Activated T-cell treated with anti-CD3 and anti-CD28 coated beads, Interleukin-2, amount 50 U/mL, for 4 hours (primary cell): ENCODE results near the gene KYAT1. TPM values are rescaled to one million over a fixed set of nuclear protein-coding genes. Genes with fewer than 3 reads are reported as not detected.

ENCODE experiments used
- ATAC-seq, 2 donors: fragments of 200-7000 bp; cut with Tn5 transposase; one replicate each; pipeline ENCODE4 v1.10.0; 2021
- DNase-seq: peaks from one replicate; pipeline ENCODE4 v3.0.0-alpha.2; 2020
- H3K27me3 Mint-ChIP-seq: one replicate; pipeline ENCODE4 v1.8.0; 2021; ENCODE audit warnings: low read depth, mixed read lengths
- H3K36me3 Mint-ChIP-seq: one replicate; pipeline ENCODE4 v1.8.0; 2022; ENCODE audit warnings: mixed read lengths; ENCODE audit not compliant: insufficient read depth
- H3K4me1 Mint-ChIP-seq: one replicate; pipeline ENCODE4 v1.8.0; 2021; ENCODE audit warnings: low read depth, mixed read lengths
- H3K4me3 Mint-ChIP-seq: one replicate; pipeline ENCODE4 v1.8.0; 2021; ENCODE audit warnings: mild to moderate bottlenecking, moderate library complexity, mixed read lengths
- H3K9me3 Mint-ChIP-seq: one replicate; pipeline ENCODE4 v1.8.0; 2021; ENCODE audit warnings: mixed read lengths
- total RNA-seq, 3 donors: library from RNA; stranded (reverse); gene quantifications; one replicate each; pipeline ENCODE4 v1.2.1, GENCODE V29; 2021

The KYAT1 gene
- total RNA-seq, 3 donors from 2014 or later = 4.7 to 5.6 (median 4.8) TPM

DNA sequence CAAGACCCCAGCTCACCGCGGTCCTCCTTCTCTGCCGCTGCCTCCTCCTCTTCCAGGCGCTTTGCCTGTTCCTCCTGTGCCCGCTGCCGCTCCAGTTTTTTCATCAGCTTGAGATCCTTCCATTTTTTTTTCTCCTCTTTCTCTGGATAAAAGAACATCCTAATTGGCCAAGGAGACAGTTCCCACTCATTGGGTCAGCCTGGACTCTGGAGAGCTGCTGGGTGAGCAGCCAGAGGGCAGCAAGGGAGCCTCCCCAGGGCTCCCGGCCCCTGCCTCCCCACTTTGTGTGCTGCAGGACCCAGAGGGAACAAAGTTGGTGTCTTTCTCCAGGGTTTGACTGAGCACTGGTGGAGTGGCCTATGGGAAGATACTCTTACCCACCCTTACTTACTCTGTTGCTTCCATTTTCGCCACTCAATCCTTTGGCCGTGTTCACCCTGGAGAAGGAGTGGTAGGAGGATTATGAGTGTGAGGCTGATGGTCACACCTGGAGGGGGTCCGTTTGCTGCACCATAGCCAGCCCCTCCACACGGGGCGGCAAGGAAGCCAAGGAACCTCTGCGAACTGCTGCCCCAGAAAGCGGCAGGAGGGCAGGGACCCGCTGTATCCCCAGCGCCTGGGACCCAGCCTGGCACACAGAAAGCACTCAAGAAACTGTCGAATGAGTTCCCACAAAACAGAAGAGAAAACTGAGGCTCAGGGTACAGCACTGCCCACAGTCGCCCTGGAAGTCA is 52.9 kb downstream of the KYAT1 start:
- H3K4me1 Mint-ChIP-seq = peaks cover 23% of the 10 kb centered on the region
- peaks cover 21% of the 10 kb centered on the region for H3K36me3 Mint-ChIP-seq
- peak overlapping the region; percentile 95 for H3K4me3 Mint-ChIP-seq
- H3K27me3 Mint-ChIP-seq = no peaks in the 10 kb centered on the region
- ATAC-seq = peak in 1 of 2 donors; percentile 20
- no peak for DNase-seq
- no peaks in the 10 kb centered on the region for H3K9me3 Mint-ChIP-seq

DNA sequence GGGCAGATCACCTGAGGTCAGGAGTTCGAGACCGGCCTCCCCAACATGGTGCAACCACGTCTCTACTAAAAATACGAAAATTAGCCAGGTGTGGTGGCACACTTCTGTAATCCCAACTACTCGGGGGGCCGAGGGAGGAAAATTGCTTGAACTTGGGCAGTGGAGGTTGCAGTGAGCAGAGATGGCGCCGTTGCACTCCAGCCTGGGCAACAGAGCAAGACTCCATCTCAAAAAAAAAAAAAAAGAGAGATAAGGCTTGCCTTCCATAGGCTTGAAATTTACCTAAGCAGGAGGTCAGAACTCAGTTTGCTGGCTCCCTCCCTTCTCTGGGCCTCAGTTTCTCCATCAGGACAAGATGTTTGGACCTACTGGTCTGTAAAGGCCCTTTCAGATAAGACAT is 53.5 kb downstream of the KYAT1 start:
- H3K27me3 Mint-ChIP-seq = no peaks in the 10 kb centered on the region
- H3K36me3 Mint-ChIP-seq = peaks cover 21% of the 10 kb centered on the region
- H3K4me1 Mint-ChIP-seq = peaks cover 23% of the 10 kb centered on the region
- peak overlapping the region; percentile 95 for H3K4me3 Mint-ChIP-seq
- DNase-seq (no peak), ATAC-seq (no peak)
- H3K9me3 Mint-ChIP-seq = no peaks in the 10 kb centered on the region

DNA sequence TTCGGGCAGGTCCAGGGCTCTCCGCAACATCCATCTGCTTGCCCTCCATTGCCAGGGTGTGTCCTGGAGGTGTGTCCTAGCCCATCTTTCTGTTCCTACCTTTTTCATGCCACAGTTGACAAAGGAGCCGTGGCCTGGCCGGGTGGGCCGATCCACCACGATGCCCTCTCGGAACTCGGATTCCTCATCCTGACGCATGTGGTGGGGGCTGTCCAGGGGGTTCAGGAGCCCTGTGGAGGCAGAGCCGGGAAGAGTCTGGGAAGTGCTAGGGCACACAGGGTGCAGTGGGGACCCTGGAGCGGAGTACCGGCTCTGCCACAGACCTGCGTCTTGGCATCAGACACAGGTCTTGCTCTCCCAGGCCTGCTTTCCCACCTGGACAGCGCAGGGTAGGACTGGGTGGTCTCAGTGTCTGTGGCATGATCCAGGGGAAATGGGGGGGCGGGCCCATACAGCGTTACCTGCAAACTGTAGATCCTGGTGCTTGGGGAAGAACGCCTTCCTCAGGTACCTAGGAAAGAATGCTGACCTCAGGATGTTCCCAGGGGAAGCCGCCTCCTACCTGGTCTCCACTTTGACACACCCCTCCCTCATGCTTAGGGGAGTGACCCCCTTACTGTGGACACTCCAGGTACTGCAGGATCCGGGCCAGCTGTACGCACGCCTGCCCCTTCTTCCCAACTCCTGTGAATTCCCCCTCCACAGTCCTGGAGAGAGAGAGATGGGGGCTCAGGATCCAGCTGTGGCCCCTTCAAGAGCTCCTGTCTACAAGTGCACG is 55.6 kb downstream of the KYAT1 start:
- Mint-ChIP-seq H3K9me3 (no peaks in the 10 kb centered on the region), H3K4me3 (no peak overlapping the region), H3K36me3 (peaks cover 29% of the 10 kb centered on the region), H3K4me1 (peaks cover 25% of the 10 kb centered on the region), H3K27me3 (no peaks in the 10 kb centered on the region)
- DNase-seq = no peak
- ATAC-seq = no peak

DNA sequence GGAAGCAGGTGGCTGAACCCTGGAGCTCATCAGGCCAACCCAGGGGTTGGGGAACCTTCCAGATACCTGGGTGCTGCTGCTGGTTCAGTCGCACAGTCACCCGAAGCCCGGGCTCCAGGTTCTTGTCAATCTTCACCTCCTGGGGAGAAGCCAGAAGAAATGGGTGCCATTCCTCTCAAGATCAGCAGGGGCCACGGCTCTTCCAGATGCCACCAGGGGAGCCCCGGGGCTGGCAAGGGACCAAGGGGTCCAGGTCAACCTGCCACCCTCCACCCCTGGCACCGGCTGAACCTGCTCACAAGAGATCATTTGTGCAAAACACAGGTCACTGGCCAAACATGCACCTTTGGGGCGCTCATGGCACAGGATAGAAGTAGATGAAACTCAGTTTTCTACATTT is 56.8 kb downstream of the KYAT1 start:
- no peak for DNase-seq
- no peak overlapping the region for H3K4me3 Mint-ChIP-seq
- H3K36me3 Mint-ChIP-seq = peaks cover 31% of the 10 kb centered on the region
- no peaks in the 10 kb centered on the region for H3K9me3 Mint-ChIP-seq
- peaks cover 23% of the 10 kb centered on the region for H3K4me1 Mint-ChIP-seq
- ATAC-seq = no peak
- no peaks in the 10 kb centered on the region for H3K27me3 Mint-ChIP-seq

DNA sequence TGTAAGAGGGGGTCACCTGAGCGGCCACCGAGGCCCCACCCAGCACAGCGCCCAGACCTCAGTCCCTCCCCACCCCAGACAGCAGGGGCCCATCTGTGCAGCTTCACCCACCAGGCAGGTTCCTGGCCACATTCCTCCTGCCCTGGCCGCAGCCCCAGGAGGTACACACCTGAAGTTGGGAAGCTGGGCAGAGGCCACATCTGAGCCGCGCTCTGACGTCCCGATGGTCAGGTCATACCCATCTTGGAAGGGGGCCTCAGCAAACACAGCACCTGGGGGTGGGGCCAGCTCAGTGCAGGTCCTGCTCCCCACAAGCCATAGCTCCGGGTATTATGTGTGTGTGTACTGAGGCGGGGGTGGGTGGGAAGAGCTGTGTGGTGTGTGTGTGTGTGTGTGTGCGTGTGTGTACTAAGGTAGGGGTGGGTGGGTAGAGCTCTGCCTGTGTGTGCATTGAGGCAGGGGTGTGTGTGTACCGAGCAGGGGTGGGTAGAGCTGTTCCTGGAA is 57.8 kb downstream of the KYAT1 start:
- DNase-seq = no peak
- no peak overlapping the region for H3K4me3 Mint-ChIP-seq

DNA sequence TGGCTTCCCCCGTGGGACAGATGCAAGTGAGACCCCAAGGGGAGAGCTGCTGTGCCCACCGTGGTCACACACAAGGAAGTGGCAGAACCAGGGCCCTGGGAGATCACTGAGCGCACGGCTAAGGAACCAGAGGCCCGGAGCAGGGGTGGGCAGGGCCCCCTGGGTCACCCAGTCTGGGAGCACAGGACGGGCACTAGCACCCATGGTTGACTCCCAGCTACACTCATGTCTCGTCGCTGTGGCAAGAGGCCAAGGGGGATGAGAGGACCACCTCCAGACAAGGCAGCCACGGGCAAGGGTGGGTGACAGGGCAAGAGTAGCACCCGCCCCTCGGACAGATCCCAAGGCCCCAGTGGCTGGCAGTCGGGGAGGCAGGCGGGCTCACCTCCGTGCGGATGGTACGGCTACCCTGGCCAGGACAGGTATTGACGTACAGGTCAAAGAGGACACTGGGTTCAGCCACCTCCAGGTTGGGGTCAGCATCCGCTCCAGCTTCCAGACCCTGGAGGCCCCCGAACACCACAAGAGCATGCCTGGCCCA is 58.3 kb downstream of the KYAT1 start:
- H3K36me3 Mint-ChIP-seq = peaks cover 26% of the 10 kb centered on the region
- H3K9me3 Mint-ChIP-seq = no peaks in the 10 kb centered on the region
- H3K27me3 Mint-ChIP-seq = no peaks in the 10 kb centered on the region
- no peak overlapping the region for H3K4me3 Mint-ChIP-seq
- peaks cover 23% of the 10 kb centered on the region for H3K4me1 Mint-ChIP-seq
- DNase-seq = no peak
- no peak for ATAC-seq

More for the DNA sequence above, 57.8 kb downstream of the KYAT1 start:
- H3K9me3 Mint-ChIP-seq = no peaks in the 10 kb centered on the region
- H3K27me3 Mint-ChIP-seq = no peaks in the 10 kb centered on the region
- H3K36me3 Mint-ChIP-seq = peaks cover 29% of the 10 kb centered on the region
- peaks cover 28% of the 10 kb centered on the region for H3K4me1 Mint-ChIP-seq
- no peak for ATAC-seq

DNA sequence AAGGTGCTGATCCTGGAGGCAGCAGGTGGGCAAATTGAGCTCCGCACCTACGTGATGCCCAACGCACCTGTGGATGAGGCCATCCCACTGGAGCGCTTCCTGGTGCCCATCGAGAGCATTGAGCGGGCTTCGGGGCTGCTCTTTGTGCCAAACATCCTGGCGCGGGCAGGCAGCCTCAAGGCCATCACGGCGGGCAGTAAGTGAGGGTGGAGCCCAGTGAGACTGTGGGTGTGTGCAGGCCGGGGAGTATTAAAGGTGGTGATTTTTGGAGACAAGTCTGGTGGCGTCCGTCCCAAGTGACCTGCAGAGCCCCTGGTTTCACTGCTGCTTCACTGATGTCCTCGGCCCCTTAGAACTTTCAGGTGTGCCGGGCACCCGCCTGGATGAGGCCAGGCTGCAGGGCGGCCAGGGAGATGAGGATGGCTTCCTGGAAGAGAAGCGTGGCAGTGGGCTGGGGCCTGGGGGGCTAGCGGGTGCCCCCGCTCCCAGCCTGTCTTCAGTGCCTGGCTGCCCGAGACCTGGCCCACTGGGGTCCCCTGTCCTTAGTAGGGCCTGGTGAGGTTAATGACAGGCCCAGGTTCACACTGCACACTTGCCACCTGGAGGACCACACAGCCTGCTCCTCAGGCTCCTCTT is 59.2 kb downstream of the KYAT1 start:
- peak overlapping the region; percentile 46 for H3K4me3 Mint-ChIP-seq
- H3K4me1 Mint-ChIP-seq = peaks cover 19% of the 10 kb centered on the region
- ATAC-seq (no peak), DNase-seq (no peak)
- peaks cover 23% of the 10 kb centered on the region for H3K36me3 Mint-ChIP-seq
- H3K9me3 Mint-ChIP-seq = no peaks in the 10 kb centered on the region
- no peaks in the 10 kb centered on the region for H3K27me3 Mint-ChIP-seq

DNA sequence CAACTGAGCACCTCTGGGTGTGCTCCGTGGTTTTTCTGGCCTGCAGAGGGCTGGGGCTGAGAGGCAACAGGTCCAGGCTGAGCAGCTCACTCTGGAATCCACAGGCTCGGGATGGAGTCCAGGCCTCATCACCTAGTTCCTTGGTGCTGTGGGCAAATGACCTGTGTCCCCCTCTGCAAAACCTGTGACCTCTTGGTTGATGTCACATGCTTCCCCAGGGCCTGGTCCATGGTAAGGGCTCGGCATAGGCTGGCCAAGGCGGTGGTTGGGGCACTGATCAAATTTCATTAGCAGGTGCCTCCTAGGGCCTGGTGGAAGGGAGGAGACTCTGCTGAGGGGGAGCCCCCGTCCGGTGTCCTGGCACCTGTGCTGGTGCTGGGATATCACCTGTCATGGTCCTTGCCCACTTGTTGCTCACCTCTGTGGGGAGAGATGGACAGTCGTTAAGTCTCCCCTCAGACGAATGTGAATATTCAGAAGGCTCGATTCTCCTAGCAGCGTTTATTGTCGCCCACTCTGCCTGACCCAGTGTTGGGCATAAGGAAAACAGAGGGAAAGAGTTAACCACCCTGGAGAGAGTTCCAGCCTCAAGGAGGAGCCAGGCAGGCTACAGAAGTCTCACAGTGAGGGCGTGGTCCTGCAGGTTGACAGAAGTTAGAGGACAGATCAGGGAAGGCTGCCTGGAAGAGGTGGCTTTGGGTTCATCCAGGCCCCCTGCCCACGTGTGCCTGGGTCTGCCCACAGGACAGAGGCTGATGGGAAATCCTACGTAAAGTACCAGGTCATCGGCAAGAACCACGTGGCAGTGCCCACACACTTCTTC is 60.0 kb downstream of the KYAT1 start:
- ATAC-seq (no peak), DNase-seq (no peak)
- peaks cover 17% of the 10 kb centered on the region for H3K36me3 Mint-ChIP-seq
- H3K27me3 Mint-ChIP-seq = no peaks in the 10 kb centered on the region
- no peaks in the 10 kb centered on the region for H3K9me3 Mint-ChIP-seq
- H3K4me1 Mint-ChIP-seq = peaks cover 14% of the 10 kb centered on the region
- no peak overlapping the region for H3K4me3 Mint-ChIP-seq

DNA sequence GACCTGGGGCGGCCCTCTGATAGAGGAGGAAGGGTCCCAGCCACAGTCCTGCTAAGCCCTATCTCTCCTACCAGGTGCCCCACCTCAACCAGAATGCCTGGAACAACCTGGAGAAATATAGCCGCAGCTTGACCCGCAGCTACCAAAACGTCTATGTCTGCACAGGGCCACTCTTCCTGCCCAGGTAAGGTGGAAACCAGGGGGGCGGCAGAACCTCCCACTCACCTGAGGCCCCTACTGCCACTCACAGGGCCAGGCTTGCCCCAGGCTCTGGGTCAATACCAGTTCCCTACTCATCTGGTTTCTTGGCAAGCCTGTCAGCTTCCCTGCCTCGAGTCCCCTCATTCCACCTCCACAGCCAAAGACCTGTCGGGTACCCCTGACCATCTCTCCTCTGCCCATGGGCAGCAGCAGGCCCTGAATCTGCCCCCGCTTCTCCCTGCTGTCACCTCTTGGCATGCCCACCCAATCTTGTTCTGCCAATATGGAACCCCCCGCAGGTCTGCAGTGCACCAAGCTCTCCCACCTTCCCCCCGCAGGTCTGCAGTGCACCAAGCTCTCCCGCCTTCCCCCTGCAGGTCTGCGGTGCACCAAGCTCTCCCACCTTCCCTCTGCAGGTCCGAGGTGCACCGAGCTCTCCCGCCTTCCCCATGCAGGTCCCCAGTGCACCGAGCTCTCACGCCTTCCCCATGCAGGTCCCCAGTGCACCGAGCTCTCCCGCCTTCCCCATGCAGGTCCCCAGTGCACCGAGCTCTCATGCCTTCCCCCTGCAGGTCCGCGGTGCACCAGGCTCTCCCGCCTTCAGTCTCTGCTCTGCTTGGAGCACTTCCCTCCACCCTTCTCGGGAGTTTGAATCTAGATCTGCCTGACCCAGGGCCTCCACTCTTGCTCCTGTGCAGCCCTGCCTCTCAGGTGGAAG is 60.8 kb downstream of the KYAT1 start:
- ATAC-seq = no peak
- peaks cover 14% of the 10 kb centered on the region for H3K4me1 Mint-ChIP-seq
- H3K27me3 Mint-ChIP-seq = no peaks in the 10 kb centered on the region
- H3K36me3 Mint-ChIP-seq = peaks cover 17% of the 10 kb centered on the region
- no peak for DNase-seq
- peak overlapping the region; percentile 26 for H3K4me3 Mint-ChIP-seq
- H3K9me3 Mint-ChIP-seq = no peaks in the 10 kb centered on the region

DNA sequence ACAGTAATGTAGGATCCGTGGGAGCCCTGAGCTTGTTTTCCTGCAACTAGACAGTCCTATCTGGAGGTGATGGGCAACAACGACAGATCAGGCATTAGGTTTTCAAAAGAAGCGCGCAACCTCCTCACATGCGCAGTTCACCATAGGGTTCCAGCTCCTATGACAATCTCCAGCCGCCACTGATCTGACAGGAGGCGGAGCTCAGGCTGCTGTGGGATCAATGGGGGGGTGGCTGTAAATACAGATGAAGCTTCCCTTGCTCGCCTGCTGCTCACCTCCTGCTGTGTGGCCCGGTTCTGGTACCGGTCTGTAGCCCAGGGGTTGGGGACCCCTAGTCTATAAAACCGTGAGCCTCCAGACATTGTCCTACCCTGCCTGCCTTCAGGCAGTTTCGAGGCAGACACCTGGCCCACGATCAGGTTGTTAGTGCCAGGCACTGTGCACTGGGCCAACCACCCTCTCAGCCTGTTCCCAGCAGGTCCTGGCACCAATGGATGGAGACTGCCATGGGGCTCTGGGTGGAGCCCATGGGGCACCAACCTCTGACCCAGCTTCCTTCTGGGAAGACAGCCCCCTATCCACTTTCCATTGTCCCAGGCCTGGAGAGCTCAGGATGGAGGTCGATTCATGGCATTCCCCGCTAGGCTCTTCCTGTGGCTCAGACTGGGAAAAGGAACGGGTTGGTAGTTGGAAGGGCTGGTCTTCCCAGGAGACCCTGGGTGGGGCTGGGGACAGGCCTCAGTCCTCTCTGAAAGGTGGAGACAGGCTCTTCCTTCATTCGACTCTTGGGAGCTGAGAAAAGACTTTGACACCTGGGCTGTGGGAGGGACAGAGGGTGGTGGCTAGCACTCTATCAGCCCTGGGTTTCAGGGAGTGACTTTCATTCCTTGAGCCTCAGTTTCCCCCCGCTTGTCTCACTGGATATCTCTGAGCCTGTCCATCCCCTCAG is 61.8 kb downstream of the KYAT1 start:
- DNase-seq (no peak), ATAC-seq (no peak)
- peaks cover 14% of the 10 kb centered on the region for H3K36me3 Mint-ChIP-seq
- H3K4me3 Mint-ChIP-seq = peak overlapping the region; percentile 48
- peaks cover 14% of the 10 kb centered on the region for H3K4me1 Mint-ChIP-seq
- no peaks in the 10 kb centered on the region for H3K9me3 Mint-ChIP-seq
- no peaks in the 10 kb centered on the region for H3K27me3 Mint-ChIP-seq

DNA sequence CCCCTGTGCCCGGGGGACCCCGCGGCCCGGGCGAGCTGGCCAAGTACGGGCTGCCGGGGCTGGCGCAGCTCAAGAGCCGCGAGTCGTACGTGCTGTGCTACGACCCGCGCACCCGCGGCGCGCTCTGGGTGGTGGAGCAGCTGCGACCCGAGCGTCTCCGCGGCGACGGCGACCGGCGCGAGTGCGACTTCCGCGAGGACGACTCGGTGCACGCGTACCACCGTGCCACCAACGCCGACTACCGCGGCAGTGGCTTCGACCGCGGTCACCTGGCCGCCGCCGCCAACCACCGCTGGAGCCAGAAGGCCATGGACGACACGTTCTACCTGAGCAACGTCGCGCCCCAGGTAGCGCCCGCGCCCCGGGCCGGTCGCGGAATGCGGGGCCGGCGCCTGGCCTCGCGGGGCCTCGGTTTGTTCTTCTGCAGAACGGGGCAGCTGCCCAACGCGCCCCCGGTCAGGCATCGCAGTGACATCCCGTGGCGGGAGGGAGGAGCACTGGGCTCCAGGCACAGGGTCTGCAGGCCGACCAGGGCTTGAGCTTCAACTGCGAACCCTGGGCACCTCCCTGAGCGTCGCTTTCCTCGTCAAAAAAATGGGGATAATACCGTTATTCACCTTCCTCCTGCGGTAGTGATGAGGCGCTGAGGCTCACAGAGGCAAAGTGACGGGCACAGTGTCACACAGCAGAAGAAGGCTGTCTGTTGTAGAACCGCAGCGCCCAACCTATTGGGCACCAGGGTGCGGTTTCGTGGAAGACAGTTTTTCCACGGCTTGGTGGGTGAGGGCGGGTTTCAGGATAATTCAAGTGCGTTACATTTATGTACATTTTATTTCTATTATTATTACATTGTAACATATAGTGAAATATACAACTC is 62.7 kb downstream of the KYAT1 start:
- H3K9me3 Mint-ChIP-seq = no peaks in the 10 kb centered on the region
- no peaks in the 10 kb centered on the region for H3K27me3 Mint-ChIP-seq
- H3K36me3 Mint-ChIP-seq = peaks cover 14% of the 10 kb centered on the region
- H3K4me3 Mint-ChIP-seq = peak overlapping the region; percentile 82
- H3K4me1 Mint-ChIP-seq = peaks cover 14% of the 10 kb centered on the region
- ATAC-seq (peak; percentile 55 to 60), DNase-seq (peak; percentile 28)
